Measurements from ENCODE around the gene RASGRF1.

RASGRF1 gene

DNA sequence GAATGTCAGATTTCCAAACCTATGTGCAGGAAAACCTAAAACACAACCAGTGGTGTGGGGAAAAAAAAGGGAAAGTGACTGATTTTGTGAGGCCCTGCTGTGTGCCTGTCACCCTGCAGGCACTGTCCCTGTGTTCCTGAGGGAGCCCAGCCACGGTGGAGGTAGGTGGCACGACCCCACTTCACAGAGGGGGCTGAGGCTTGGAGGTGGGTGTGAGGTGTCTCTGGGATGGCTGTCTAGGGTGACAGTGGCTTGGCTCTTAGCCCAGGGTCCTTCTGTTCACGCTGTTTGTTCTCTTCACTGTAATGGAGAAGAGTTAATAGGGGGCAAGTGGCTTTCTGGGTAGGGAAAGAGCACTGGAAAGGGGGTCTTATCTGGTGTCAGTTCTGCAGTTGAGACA, 22.6 kb downstream of the RASGRF1 start:
- no peak for DNase-seq (ENCODE audit: low spot score)

DNA sequence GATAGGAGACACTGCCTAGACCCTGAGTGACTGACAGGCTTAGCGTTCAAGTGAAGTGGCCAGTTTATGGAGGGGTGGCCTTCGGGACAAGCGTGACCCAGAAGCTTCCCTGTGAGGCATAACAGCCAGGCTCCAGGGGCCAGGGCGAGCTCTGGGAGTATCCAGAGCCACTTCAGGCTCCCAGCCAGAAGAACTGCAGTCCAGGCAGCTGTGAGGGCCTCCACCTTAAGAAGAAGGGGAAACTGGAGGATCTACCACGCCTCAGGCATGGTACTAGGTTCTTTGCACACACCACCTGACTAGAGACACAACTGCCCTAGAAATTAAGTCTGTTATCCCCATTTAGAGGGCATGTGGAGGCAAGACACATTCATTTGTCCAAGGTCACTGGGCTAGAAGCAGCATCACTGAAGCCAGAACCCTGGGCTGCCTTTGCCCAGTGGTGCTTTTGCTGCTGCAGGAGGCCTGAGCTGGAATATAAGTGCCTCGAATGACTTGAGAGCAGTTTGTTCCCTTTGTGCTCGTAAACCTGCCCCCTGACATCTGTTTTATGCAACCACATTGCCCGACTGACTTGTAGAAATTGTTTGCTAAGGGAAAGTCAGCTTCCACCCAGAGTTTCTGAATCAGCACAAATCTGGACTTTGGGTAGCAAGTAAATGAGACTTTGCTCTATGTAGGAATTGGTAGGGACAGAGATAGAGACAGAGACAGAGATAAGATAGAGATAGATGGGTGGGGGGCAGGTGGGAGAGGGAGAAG, 23.3 kb downstream of the RASGRF1 start:
- no peak for DNase-seq (ENCODE audit: low spot score)

GRCh38 chr15:79066391-79067071, 24.0 kb downstream of the RASGRF1 start:
- no peak for DNase-seq (ENCODE audit: low spot score)

DNA sequence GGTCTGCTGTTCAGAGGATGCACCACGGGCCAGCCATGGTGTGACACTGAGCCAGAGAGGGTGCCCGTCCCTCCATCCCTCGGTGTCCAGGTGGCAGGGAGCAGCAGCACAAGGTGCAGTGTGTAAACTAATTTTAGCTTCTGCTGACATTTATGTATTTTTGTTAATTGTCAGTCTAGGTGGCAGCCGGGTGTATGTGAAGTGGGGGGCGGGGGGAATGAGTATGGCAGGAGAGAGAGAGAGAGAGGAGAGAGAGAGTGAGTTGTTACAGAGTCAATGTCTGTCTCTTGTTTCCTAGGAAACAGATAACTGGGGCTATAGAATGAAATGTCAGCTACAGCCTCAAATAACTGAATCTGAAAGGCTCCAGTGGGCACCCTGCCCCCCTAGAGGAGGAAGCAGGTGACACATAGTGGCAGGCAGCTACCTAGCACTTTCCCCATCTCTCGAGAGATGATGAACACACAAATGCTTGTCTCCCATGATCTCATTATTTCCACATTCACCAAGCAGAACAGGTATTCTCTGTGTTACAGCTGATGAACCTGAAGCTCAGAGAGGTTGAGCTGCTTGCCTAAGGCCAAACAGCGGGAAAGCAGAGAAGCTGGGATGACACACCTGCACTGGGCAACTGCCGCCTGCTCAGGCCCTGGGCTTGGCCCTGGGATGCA, 24.7 kb downstream of the RASGRF1 start:
- no peak for DNase-seq (ENCODE audit: low spot score)

DNA sequence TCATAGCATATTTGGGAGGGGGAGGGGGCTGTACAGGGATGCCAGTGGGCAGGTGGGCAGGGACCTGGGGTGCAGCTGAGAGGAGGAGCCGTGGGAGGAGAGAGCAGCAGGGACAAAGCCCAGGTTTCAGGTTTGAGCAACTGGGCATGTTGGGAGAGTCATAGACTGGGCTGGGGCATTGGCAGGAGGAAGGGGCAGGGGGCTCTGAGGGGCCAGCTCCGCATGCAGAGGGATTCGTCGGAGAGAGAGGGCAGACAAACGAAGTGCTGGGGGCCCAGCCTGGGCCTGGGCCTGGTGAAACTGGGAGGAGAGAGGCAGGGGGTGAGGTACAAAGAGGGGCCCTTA, 25.2 kb downstream of the RASGRF1 start:
- DNase-seq (ENCODE audit: low spot score): no peak

DNA sequence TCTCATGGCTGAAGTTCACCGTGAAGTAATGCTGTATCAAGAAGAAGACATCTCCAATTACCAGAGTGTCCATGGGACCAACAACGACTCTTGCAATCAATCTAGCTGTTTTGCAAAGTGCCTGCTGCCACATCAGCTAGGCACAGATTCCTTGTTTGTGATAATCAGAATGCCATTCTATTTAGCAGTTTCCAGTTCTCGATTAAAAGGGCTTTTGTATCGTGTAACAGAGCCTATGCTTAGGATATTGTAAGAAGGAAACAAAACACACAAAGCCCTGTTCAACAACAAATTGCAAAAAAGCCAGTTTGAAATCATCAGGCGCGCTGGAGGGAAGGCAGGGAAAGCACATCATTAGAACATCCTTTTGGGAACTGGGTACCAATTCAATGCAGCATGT, 26.1 kb downstream of the RASGRF1 start:
- DNase-seq (ENCODE audit: low spot score): no peak

DNA sequence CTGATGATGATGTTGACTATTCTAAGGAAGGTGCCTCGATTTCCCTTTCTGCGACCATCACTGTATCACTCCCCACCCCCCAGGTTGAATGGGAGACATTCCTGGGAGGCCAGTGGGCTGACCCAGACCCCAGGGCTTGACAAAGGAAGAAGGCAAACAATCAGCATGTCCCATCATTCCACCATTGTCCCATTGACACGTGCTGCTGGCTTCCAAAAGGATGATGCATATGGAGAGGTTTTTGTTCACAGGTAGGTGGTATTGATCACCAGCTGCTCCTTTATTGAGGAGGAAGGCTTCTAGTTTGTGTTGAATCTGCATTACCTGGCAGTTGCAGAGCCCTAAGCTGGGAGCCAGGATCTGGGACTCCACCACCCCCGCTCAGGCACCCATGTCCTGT, 30.4 kb downstream of the RASGRF1 start:
- DNase-seq (ENCODE audit: low spot score): no peak

GRCh38 chr15:79059081-79059572, 31.5 kb downstream of the RASGRF1 start:
- DNase-seq (ENCODE audit: low spot score): no peak

- DNase-seq (ENCODE audit: low spot score): no peak
Measured at GRCh38 chr15:79058260-79058850, 32.2 kb downstream of the RASGRF1 start.

DNA sequence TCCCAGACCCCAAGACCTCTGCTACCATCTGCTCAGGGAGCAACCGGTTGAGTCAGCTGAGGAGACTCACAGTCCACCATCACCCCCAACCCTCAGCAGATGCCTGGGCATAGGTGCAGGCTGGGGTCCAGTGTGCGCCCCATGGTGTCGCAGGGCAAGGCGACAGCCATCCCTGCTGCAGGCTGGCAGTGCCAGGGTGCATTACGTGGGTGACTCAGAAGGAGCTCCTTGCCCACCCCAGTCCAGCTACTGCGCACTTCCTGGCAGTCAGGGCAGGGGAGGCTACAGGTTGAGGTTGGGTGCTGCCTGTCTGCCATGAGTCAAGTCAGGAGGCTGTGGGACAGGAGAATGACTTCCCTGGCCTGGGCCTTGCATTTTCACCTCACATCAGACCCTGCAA, 33.5 kb downstream of the RASGRF1 start:
- DNase-seq (ENCODE audit: low spot score): no peak

GRCh38 chr15:79054350-79054749, 36.2 kb downstream of the RASGRF1 start:
- DNase-seq (ENCODE audit: low spot score): no peak

GRCh38 chr15:79053894-79054293, 36.7 kb downstream of the RASGRF1 start:
- no peak for DNase-seq (ENCODE audit: low spot score)

DNA sequence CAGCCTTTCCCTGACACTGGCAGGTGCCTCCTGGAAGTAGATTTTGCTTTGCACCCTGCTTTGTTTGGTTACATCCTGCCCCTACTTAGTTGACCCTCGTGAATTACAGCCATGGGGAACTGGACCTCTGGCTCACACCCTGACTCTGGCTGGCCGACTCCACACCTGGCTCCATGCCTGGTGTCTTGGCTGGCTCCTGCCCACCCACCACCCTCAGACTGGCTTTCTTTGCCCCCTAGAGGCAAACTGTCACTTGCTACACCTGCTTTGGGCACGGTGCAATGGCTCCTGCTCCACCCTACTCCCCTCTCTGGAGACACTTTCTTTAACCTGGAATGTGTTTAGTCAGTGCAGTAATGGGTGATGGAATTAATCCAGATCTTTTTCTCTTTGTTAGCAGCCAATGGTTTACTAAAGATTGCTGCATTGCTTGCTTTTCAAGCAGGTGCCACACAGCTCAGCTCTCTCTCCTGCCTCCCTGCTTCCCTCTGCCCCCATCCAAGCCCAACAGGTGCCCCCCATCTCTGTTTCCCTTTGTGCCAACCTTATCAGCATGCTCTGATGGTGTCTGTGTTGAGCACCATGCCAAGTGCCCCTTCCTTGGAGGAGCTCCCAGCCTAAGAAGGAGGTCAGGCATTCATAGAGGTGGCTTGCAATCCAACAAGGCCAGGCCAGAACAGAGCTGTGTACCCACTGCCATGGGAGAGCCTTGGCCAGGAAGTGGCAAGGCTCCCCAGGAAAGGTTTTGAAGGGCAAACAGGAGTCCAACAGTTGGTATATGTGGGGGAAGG, 38.4 kb downstream of the RASGRF1 start:
- DNase-seq (ENCODE audit: low spot score): no peak

DNA sequence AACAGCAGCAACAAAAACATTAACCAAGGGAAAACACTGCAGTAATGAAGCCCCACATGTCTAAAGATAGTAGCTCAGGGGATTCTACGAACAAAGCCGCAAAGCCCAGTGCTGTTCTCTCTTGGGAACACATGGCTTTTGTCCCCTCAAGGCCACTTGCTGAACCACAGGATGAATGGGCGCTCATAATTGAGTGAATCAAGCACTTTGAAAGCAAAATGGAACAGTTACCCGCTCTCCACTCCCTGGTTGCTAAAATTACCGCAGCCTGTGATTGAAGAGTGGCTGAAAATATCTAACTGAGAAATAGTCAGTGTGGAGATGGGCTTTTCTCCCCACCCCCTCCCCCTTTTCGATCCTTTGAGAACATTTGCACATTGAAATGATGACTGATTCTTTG, 39.6 kb downstream of the RASGRF1 start:
- no peak for DNase-seq (ENCODE audit: low spot score)

- no peak for DNase-seq (ENCODE audit: low spot score)
Measured at GRCh38 chr15:79050341-79050740, 40.2 kb downstream of the RASGRF1 start.

DNA sequence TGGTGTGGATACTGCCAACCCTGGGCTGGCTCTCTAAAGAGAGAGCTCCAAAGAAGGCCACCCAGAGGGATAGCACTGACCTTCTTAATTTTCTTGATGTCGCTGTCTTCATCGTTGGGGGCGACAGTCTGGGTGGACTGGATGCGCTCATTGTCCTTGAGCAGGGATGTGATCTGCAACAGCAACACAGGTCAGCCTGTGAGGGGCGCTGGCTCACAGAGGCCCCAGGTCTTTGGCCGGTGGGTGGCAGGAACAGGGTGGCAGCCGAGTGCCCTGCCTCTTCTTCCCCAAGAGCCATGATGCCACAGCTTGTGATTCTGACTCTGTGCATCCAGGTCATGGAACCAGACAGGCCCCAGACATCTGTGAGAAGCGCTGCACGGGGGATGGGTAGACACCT, 41.2 kb downstream of the RASGRF1 start:
- no peak for DNase-seq (ENCODE audit: low spot score)

- no peak for DNase-seq (ENCODE audit: low spot score)
Measured at GRCh38 chr15:79047676-79048439, 42.7 kb downstream of the RASGRF1 start.

DNA sequence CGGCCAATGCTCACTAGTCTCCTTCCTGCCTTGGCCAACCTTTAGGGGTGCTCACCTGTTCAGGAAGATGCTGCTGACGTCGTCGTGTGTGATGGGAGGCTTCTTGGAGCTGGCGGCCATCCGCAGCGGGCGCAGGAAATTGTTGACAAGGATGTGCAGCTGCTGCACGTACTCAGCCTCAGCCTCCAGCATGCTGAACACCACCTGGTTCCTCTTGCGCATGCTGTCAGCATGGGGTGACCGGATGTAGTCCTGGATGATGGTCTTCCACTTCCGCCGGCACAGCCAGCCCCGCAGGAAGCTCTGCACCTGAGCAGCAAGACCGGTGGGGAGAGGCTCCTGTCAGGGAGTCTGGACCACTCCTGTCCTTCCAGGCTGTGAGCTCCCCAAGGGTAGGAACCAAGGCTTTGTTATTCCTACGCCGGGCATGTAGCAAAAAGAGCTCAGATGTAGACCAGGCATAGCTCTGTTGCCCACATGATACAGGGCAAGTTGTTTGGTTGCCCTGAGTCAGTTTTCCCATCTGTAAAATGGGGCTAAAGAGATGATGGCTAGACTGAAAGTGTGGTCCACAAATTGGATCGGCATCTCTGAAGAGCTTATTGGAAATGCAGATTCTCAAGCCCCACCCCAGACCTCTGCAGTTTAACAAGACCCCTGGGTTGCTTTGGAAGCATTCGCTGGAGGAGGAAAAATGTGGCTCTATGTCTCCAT, 43.7 kb downstream of the RASGRF1 start:
- no peak for DNase-seq (ENCODE audit: low spot score)

GRCh38 chr15:79045041-79045440, 45.5 kb downstream of the RASGRF1 start:
- no peak for DNase-seq (ENCODE audit: low spot score)

- DNase-seq (ENCODE audit: low spot score): no peak
Measured at GRCh38 chr15:79042213-79042928, 48.2 kb downstream of the RASGRF1 start.
